Measurements from ENCODE around the gene FDXACB1. TPM values are rescaled to one million over a fixed set of nuclear protein-coding genes. Genes with fewer than 3 reads are reported as not detected.

Gene FDXACB1
- total and polyA plus RNA-seq, 9 of the 15 experiments (the other 6 are each of a cell fraction or from before 2014, with no cell fraction given), result 3.2 to 7.5 (median 5.3) TPM

- TF ChIP-seq FUS (optimal IDR thresholded peaks at IDR 0.05; ENCODE audit: low read depth, low read length), result no peak
- no peak for TF ChIP-seq PHTF2 (CRISPR knock-in tag; IDR thresholded peaks at IDR 0.05)
- no peak for TF ChIP-seq GTF3C2 (IDR thresholded peaks at IDR 0.05; ENCODE audit: borderline replicate concordance, extremely low read depth, insufficient read length)
- no peak for TF ChIP-seq ARID2 (IDR thresholded peaks at IDR 0.05)
- no peak for TF ChIP-seq ZNF398 (CRISPR knock-in tag; IDR thresholded peaks at IDR 0.05)
- TF ChIP-seq SRSF3 (IDR thresholded peaks at IDR 0.05; ENCODE audit: insufficient read depth, low read length), result no peak
- no peak for TF ChIP-seq E2F4 (CRISPR knock-in tag; IDR thresholded peaks at IDR 0.05; ENCODE audit: low read depth)
- 0 out of 2 replicates have a peak, but pooled peaks have one; percentile 10 for TF ChIP-seq SPI1 (IDR thresholded peaks at IDR 0.05; ENCODE audit: borderline replicate concordance, low read depth, low read length)
- 0 out of 2 replicates have a peak, but pooled peaks have one; percentile 50 for TF ChIP-seq THAP12 (CRISPR knock-in tag; IDR thresholded peaks at IDR 0.05)
- TF ChIP-seq BMI1 (IDR thresholded peaks at IDR 0.05; ENCODE audit: low read length), result 0 out of 2 replicates have a peak, but pooled peaks have one; percentile 31
- peak; percentile 83 for TF ChIP-seq EP400 (IDR thresholded peaks at IDR 0.05)
- TF ChIP-seq MEF2D (tag; conservative IDR thresholded peaks at IDR 0.05; ENCODE audit: low read depth), result 0 out of 2 replicates have a peak, but pooled peaks have one; percentile 45
- TF ChIP-seq E2F3 (CRISPR knock-in tag; IDR thresholded peaks at IDR 0.05), result 0 out of 2 replicates have a peak, but pooled peaks have one; percentile 56
- no peak for TF ChIP-seq XRCC5 (IDR thresholded peaks at IDR 0.05; ENCODE audit: low read depth, low read length)
- TF ChIP-seq ZNF740 (CRISPR knock-in tag; IDR thresholded peaks at IDR 0.05), result peak; percentile 41; the same call in 1 of the 2 replicates
- no peak for TF ChIP-seq ZNF740 (tag; IDR thresholded peaks at IDR 0.05)
- TF ChIP-seq GTF2A2 (tag; IDR thresholded peaks at IDR 0.05), result no peak
Observed at GRCh38 chr11:111926505-111927391, 47.8 kb upstream of the FDXACB1 start (continued).

Data from K562 (cell line).